GM13977 (cell line): ENCODE measurements around the gene CD226.

Experiments used
- DNase-seq: peaks from one replicate; pipeline ENCODE4 v3.0.0; 2012; ENCODE audit warnings: low spot score
- in situ Hi-C: fragments of 300-500 bp; cut with MboI; formaldehyde crosslinking; loops from one replicate; pipeline ENCODE4 v1.12.0; 2022; ENCODE audit warnings: low sequenced_read_pairs, low pct_unique_long_range_greater_than_20kb, mixed read lengths, inconsistent platforms; ENCODE audit not compliant: unreplicated experiment
- TF ChIP-seq, protein P1 (sequence below): IDR thresholded peaks from 2 replicates; pipeline ENCODE4 v1.5.1; 2012; ENCODE audit warnings: mild to moderate bottlenecking, control low read depth; ENCODE audit not compliant: insufficient read depth; ENCODE audit errors: extremely low read depth, missing control alignments

Gene CD226

DNA sequence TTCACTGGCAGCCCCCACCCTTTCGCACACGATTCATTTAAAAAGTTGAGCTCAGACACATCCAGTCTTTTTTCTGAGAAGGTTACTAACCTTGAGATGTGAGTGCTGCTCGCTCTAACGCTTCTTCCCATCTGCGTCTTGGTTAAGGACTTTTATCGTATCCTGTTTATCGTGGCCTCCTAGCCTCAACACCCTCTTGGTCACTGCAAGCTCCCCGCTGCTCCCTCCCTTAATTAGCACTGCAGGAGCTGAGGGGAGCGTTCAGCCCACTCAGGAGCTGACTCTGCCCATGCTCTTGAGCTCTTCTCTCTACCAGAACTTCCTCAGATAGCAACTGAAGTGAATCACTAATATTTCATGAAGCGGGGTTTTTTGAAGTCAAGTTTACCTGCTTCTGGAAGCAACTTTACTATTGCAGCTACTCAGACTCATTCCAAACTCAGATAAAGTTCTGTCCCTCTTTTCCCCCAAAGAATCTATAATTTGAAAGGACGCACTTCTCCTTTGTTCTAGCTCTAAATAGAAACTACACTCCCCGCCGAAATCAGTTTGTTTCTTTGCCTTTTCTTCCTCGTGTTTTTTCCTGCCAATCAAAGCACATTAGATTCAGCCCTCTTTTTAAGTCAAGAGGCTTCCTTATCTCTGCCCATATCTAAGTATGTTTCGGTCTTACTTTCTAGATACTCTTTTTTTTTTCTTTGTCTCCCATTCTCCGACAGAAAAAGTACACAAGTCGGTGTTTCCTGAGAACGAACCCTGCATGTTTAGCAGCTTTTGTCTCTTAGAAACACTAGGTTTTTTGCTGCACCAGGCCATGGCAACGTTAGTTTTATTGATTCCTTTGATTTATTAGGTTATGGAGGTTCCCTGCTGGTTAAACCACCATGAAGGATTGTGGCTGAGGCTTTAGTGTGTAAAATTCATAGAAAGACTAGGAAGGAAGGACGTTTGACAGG is 9.3 kb upstream of the CD226 start:
- no peak for DNase-seq
- in situ Hi-C loops, result no loop called here
- TF ChIP-seq, protein P1, sequence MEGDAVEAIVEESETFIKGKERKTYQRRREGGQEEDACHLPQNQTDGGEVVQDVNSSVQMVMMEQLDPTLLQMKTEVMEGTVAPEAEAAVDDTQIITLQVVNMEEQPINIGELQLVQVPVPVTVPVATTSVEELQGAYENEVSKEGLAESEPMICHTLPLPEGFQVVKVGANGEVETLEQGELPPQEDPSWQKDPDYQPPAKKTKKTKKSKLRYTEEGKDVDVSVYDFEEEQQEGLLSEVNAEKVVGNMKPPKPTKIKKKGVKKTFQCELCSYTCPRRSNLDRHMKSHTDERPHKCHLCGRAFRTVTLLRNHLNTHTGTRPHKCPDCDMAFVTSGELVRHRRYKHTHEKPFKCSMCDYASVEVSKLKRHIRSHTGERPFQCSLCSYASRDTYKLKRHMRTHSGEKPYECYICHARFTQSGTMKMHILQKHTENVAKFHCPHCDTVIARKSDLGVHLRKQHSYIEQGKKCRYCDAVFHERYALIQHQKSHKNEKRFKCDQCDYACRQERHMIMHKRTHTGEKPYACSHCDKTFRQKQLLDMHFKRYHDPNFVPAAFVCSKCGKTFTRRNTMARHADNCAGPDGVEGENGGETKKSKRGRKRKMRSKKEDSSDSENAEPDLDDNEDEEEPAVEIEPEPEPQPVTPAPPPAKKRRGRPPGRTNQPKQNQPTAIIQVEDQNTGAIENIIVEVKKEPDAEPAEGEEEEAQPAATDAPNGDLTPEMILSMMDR, result no peak

DNA sequence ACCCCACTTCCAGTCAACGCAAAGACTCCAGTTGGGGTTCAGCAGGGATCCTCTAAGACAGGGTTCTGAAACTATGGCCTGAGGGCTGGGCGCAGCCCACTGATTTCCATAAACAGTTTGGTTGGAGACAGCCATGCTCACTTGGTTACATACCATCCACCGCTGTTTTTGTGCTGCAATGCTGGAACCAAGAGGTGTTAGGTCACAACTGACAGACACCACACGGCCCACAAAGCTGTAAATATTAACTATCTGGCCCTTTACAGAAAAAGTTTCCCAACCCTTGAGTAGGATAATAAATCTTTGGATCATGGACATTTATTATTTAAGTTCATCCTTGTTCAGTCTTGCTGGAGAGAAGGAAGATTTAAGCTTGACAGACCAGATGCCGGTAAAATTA is 8.4 kb upstream of the CD226 start:
- DNase-seq, result no peak
- TF ChIP-seq, protein P1, result no peak
- in situ Hi-C loops, result no loop called here

DNA sequence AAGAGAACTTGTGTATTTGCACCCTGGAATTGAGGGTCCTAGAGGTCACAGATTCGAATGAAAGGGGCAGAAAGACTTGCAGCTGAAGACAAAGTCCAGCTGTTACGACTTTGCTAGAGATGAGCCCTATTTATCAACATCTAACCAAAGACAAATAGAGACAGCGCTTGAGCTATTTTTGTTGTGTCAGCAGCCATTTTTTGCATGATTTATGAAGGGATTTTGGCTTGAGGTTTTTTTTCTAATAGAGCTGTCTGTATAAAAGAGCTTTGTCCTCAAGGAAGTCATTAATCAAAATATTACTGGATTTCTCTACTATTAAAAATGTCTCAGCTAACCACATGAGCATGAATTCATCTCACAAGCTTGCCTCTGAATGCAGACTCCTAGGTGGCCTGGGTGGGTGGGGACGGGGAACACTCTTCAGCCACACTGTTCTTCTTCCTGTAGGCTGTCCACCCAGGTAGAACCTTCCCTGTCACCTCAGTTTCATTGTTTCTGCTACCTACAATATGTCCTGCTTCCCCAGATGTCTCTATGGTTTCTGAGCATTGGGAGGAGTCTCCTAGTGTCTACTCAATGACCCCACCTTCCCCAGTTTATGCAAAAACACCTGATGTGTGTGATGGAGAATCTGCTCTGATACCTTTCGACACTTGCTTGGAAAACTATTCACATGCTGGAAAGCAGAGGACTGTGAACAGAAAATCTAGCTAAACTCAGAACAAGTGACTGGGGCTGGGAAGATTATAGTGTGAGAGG is 7.2 kb upstream of the CD226 start:
- in situ Hi-C loops, result no loop called here
- TF ChIP-seq, protein P1, result no peak
- DNase-seq, result no peak

DNA sequence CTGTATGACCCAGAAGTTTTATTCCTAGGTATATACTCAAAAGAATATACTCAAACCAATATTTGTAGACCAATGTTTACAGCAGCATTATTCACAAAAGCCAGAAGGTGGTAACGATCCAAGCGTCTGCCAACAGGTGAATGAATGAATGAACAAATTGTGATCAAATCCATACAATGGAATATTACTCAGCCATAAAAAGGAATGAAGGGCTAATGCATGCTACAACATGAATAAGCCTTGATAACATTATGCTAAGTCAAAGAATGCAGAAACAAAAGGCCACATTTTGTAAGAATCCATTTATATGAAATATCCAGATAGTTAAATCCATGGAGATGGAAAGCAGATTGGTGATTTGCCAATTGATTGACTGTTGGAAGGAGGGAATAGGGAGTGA is 5.5 kb upstream of the CD226 start:
- TF ChIP-seq, protein P1, result no peak
- no peak for DNase-seq
- in situ Hi-C loops, result no loop called here

DNA sequence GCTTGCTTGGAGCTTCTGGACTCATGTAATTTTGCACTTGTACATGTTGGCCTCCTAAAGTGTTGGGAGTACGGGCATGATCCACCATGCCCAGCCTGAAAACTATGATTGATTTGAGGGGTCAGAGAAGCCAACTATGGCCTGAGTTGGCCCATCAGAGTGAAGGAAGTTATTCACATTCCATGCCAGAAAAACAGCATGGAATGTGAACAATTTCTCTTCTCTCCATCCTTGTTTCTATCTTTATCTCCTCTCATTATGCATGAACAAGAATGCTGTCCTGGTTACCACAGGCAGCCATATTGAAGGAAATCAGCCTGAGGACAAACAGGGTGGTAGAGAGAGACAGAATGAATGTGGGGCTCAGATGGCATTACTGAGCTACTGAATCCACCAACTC is 3.5 kb upstream of the CD226 start:
- in situ Hi-C loops, result no loop called here
- TF ChIP-seq, protein P1, result no peak
- DNase-seq, result no peak

DNA sequence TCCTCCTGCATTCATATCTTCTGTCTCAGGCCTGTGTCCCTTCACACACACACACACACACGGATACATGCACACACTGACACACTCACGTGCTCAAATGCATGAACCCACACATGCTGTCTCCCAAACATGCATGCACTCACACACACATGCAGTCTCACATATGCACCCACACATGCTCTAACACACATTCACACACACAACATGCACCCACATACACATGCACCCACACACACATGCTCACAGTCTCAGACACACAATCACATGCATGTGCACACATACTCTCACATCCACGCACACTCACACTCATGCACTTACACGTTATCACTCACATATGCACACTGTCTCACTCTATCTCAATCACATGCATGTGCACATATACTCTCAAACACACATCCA is 1.9 kb upstream of the CD226 start:
- in situ Hi-C loops, result no loop called here
- no peak for DNase-seq
- TF ChIP-seq, protein P1, result no peak
